ENCODE results near the gene PCDHGA7. TPM values are rescaled to one million over a fixed set of nuclear protein-coding genes. Genes with fewer than 3 reads are reported as not detected.
A peak's percentile ranks its signal among the peaks of the same experiment; 100 is the strongest.
"Not testable (repeated sequence)": the region's sequence is repeated elsewhere in the genome, so short reads cannot be mapped to it uniquely, and the experiment has no call there.

Gene PCDHGA7
- total RNA-seq, 1 donor from 2014 or later = 5.2 TPM

GRCh38 chr5:141383345-141383744 is 803 bp downstream of the PCDHGA7 start:
- Histone ChIP-seq H3K4me1 (no peaks in the 10 kb centered on the region), H3K27me3 (no peaks in the 10 kb centered on the region), H3K36me3 (peaks cover 0 to 6% of the 10 kb centered on the region in 2 donors), H3K9me3 (peaks cover 60% of the 10 kb centered on the region), H3K4me3 (no peak overlapping the region), H3K27ac (no peak overlapping the region)
- TF ChIP-seq CTCF (IDR thresholded peaks at IDR 0.05) (no peak), POLR2AphosphoS5 (IDR thresholded peaks at IDR 0.05; ENCODE audit: insufficient read depth in 1 of 2, low read depth in 1 of 2) (no peak), POLR2A (IDR thresholded peaks at IDR 0.05) (no peak)
- intact Hi-C loops (cut with DNase I) = no loop called here
- no peak for DNase-seq (ENCODE audit: extremely low spot score in 2 of 2)

- H3K27me3 ChIP-seq = no peaks in the 10 kb centered on the region
- H3K27ac ChIP-seq = no peak overlapping the region
- DNase-seq (ENCODE audit: extremely low spot score in 2 of 2) = no peak
- peaks cover 0 to 6% of the 10 kb centered on the region in 2 donors for H3K36me3 ChIP-seq
- intact Hi-C loops (cut with DNase I) = no loop called here
- H3K4me3 ChIP-seq = peak overlapping the region in 1 of 2 donors; percentile 10
- H3K4me1 ChIP-seq = no peaks in the 10 kb centered on the region
- H3K9me3 ChIP-seq = peaks cover 61% of the 10 kb centered on the region
- TF ChIP-seq POLR2AphosphoS5 (IDR thresholded peaks at IDR 0.05; ENCODE audit: insufficient read depth in 1 of 2, low read depth in 1 of 2) (no peak), POLR2A (IDR thresholded peaks at IDR 0.05) (no peak), CTCF (IDR thresholded peaks at IDR 0.05) (no peak)
These were observed 2.1 kb downstream of the PCDHGA7 start for GRCh38 chr5:141384471-141385267.

- peaks cover 69% of the 10 kb centered on the region for H3K9me3 ChIP-seq
- H3K27me3 ChIP-seq; DNase-seq (ENCODE audit: extremely low spot score in 2 of 2); H3K27ac ChIP-seq; H3K4me3 ChIP-seq; H3K36me3 ChIP-seq; H3K4me1 ChIP-seq; intact Hi-C loops (cut with DNase I): not testable (repeated sequence)
These were observed 5.2 kb downstream of the PCDHGA7 start, which contains the start of gene PCDHGB4 for GRCh38 chr5:141387557-141388311. TSS of gene PCDHGB4 (plus strand) at chr5:141387698. CDS start at chr5:141387885, 187 bp downstream.

GRCh38 chr5:141388661-141389060 is 6.1 kb downstream of the PCDHGA7 start:
- Histone ChIP-seq H3K4me3 (no peak overlapping the region), H3K27ac (no peak overlapping the region), H3K9me3 (peaks cover 69% of the 10 kb centered on the region), H3K27me3 (no peaks in the 10 kb centered on the region), H3K36me3 (peaks cover 0 to 9% of the 10 kb centered on the region in 2 donors), H3K4me1 (no peaks in the 10 kb centered on the region)
- no peak for DNase-seq (ENCODE audit: extremely low spot score in 2 of 2)
- TF ChIP-seq POLR2AphosphoS5 (IDR thresholded peaks at IDR 0.05; ENCODE audit: insufficient read depth in 1 of 2, low read depth in 1 of 2) = no peak
- no peak for TF ChIP-seq POLR2A (IDR thresholded peaks at IDR 0.05)
- no peak for TF ChIP-seq CTCF (IDR thresholded peaks at IDR 0.05)
- intact Hi-C loops (cut with DNase I) = no loop called here

- Histone ChIP-seq H3K27ac (no peak overlapping the region), H3K9me3 (peaks cover 71% of the 10 kb centered on the region), H3K4me1 (no peaks in the 10 kb centered on the region), H3K4me3 (no peak overlapping the region), H3K36me3 (peaks cover 0 to 9% of the 10 kb centered on the region in 2 donors), H3K27me3 (no peaks in the 10 kb centered on the region)
- no peak for TF ChIP-seq POLR2A (IDR thresholded peaks at IDR 0.05)
- TF ChIP-seq POLR2AphosphoS5 (IDR thresholded peaks at IDR 0.05; ENCODE audit: insufficient read depth in 1 of 2, low read depth in 1 of 2) = no peak
- no peak for TF ChIP-seq CTCF (IDR thresholded peaks at IDR 0.05)
- intact Hi-C loops (cut with DNase I) = no loop called here
- no peak for DNase-seq (ENCODE audit: extremely low spot score in 2 of 2)
These were observed 6.9 kb downstream of the PCDHGA7 start for GRCh38 chr5:141389153-141390042.
